Upper lobe of left lung (tissue), 6 donors: ENCODE measurements around the gene CSH1. TPM values are rescaled to one million over a fixed set of nuclear protein-coding genes. Genes with fewer than 3 reads are reported as not detected.
"Not testable (repeated sequence)": the region's sequence is repeated elsewhere in the genome, so short reads cannot be mapped to it uniquely, and the experiment has no call there.

ENCODE experiments used
- ATAC-seq, 2 donors: fragments of 200-7000 bp; cut with Tn5 transposase; one replicate each; pipeline ENCODE4 v1.9.1; 2022; ENCODE audit warnings: mild to moderate bottlenecking in 2 of 2, moderate library complexity in 2 of 2; ENCODE audit not compliant: low FRiP score in 2 of 2
- DNase-seq, 2 donors: peaks; one replicate each; pipeline ENCODE4 v3.0.0-alpha.2; 2019 to 2020
- H3K27ac ChIP-seq, 4 donors: fragments of 200-600 bp; sonication (generic); one replicate each; pipeline ENCODE4 v1.5.1; 2016 to 2019
- H3K27me3 ChIP-seq, 4 donors: fragments of 200-600 bp; sonication (generic); one replicate each; pipeline ENCODE4 v1.5.1; 2017 to 2019
- H3K36me3 ChIP-seq, 4 donors: fragments of 200-600 bp; sonication (generic); one replicate each; pipeline ENCODE4 v1.5.1; 2016 to 2019
- H3K4me1 ChIP-seq, 4 donors: fragments of 200-600 bp; sonication (generic); one replicate each; pipeline ENCODE4 v1.5.1; 2018 to 2019
- H3K4me3 ChIP-seq, 4 donors: fragments of 200-600 bp; sonication (generic); one replicate each; pipeline ENCODE4 v1.5.1; 2017 to 2019; ENCODE audit warnings: mild to moderate bottlenecking in 2 of 4, moderate library complexity in 1 of 4
- H3K9me3 ChIP-seq, 4 donors: fragments of 200-600 bp; sonication (generic); one replicate each; pipeline ENCODE4 v1.5.1; 2018 to 2019
- CTCF ChIP-seq, 6 experiments: fragments of 450-650 bp in 4 of 6; fragments of 200-600 bp in 2 of 6; sonication (generic) in 2 of 6; IDR thresholded peaks; one replicate each; pipeline ENCODE4 v1.5.1; 2016 to 2019; ENCODE audit warnings: antibody characterized with exemption in 6 of 6
- EP300 ChIP-seq, 4 donors: sonication (generic); formaldehyde crosslinking; IDR thresholded peaks; one replicate each; pipeline ENCODE4 v1.5.1; 2017; ENCODE audit warnings: antibody characterized with exemption in 4 of 4, control low read depth in 2 of 4
- POLR2A ChIP-seq, 4 donors: fragments of 450-650 bp; IDR thresholded peaks; one replicate each; pipeline ENCODE4 v1.5.1; 2016 to 2017; ENCODE audit warnings: antibody characterized with exemption in 4 of 4, mild to moderate bottlenecking in 2 of 4
- POLR2AphosphoS5 ChIP-seq, 2 donors: sonication (generic); formaldehyde crosslinking; IDR thresholded peaks; one replicate each; pipeline ENCODE4 v1.5.1; 2017; ENCODE audit warnings: antibody characterized with exemption in 2 of 2
- WGBS, 2 donors: methylation state at CpG; one replicate each; pipeline ENCODE4 v1.1.5; 2017 to 2018; 5-methylcytosine and 5-hydroxymethylcytosine counted together
- total RNA-seq, 6 donors: library from RNA; depleted of rRNA in 4 of 6; stranded (reverse); fragments of >200 nt in 4 of 6; gene quantifications; one replicate each; pipeline versions ENCODE4 v1.1.0 to v1.2.1, GENCODE V29; 2016 to 2021
- donor health status: DM: no; HTN: no; CAD: no; lungs with moderate emphysema.
- donor health status: DM: no; HTN: yes; CAD: no; lungs with severe emphysema.

The CSH1 gene
- total RNA-seq, 6 donors from 2014 or later, result not detected

GRCh38 chr17:63859257-63859656, 37.1 kb downstream of the CSH1 start:
- H3K27ac ChIP-seq, result no peak overlapping the region
- no peak for TF ChIP-seq POLR2AphosphoS5 (IDR thresholded peaks at IDR 0.05)
- no peak for TF ChIP-seq EP300 (IDR thresholded peaks at IDR 0.05)
- no peaks in the 10 kb centered on the region for H3K27me3 ChIP-seq
- H3K9me3 ChIP-seq, result no peaks in the 10 kb centered on the region
- no peak overlapping the region for H3K4me3 ChIP-seq
- WGBS, 2 donors, result 73 to 75% methylated on average over 3 of the region's 3 CpGs
- H3K36me3 ChIP-seq, result no peaks in the 10 kb centered on the region
- H3K4me1 ChIP-seq, result no peaks in the 10 kb centered on the region
- no peak for DNase-seq
- ATAC-seq, result no peak

GRCh38 chr17:63856425-63856824, 39.9 kb downstream of the CSH1 start:
- not testable (repeated sequence) for ATAC-seq, H3K27me3 ChIP-seq, H3K27ac ChIP-seq, H3K4me1 ChIP-seq, H3K36me3 ChIP-seq, H3K4me3 ChIP-seq, H3K9me3 ChIP-seq, DNase-seq
- 87 to 90% methylated on average over 8 of the region's 8 CpGs for WGBS, 2 donors

- TF ChIP-seq POLR2AphosphoS5 (IDR thresholded peaks at IDR 0.05) (no peak), POLR2A (IDR thresholded peaks at IDR 0.05) (no peak), CTCF (IDR thresholded peaks at IDR 0.05) (no peak), EP300 (IDR thresholded peaks at IDR 0.05) (no peak)
- no peak for DNase-seq
- no peaks in the 10 kb centered on the region for H3K9me3 ChIP-seq
- H3K27ac ChIP-seq, result no peak overlapping the region
- no peaks in the 10 kb centered on the region for H3K36me3 ChIP-seq
- 89% methylated on average over 8 of the region's 8 CpGs for WGBS, 2 donors
- no peak for ATAC-seq
- H3K4me3 ChIP-seq, result no peak overlapping the region
- no peaks in the 10 kb centered on the region for H3K4me1 ChIP-seq
- H3K27me3 ChIP-seq, result no peaks in the 10 kb centered on the region
Observed at GRCh38 chr17:63855185-63855584, 41.2 kb downstream of the CSH1 start.

GRCh38 chr17:63854709-63855108, 41.7 kb downstream of the CSH1 start:
- DNase-seq, result no peak
- 85 to 87% methylated on average over 5 of the region's 5 CpGs for WGBS, 2 donors

GRCh38 chr17:63853260-63853659, 43.1 kb downstream of the CSH1 start:
- TF ChIP-seq EP300 (IDR thresholded peaks at IDR 0.05) (no peak), POLR2AphosphoS5 (IDR thresholded peaks at IDR 0.05) (no peak), CTCF (IDR thresholded peaks at IDR 0.05) (no peak), POLR2A (IDR thresholded peaks at IDR 0.05) (no peak)
- H3K9me3 ChIP-seq, result peaks cover 0 to 3% (median 0%) of the 10 kb centered on the region in 4 donors
- 91 to 93% methylated on average over 2 of the region's 2 CpGs for WGBS, 2 donors
- no peak overlapping the region for H3K27ac ChIP-seq
- no peaks in the 10 kb centered on the region for H3K36me3 ChIP-seq
- H3K4me3 ChIP-seq, result no peak overlapping the region
- DNase-seq (no peak), ATAC-seq (no peak)
- no peaks in the 10 kb centered on the region for H3K27me3 ChIP-seq
- peaks cover 0 to 13% (median 2%) of the 10 kb centered on the region in 4 donors for H3K4me1 ChIP-seq

More at GRCh38 chr17:63854709-63855108, 41.7 kb downstream of the CSH1 start:
- Histone ChIP-seq H3K4me3 (no peak overlapping the region), H3K4me1 (no peaks in the 10 kb centered on the region), H3K27me3 (no peaks in the 10 kb centered on the region), H3K36me3 (no peaks in the 10 kb centered on the region), H3K27ac (no peak overlapping the region), H3K9me3 (no peaks in the 10 kb centered on the region)
- no peak for ATAC-seq
- TF ChIP-seq POLR2AphosphoS5 (IDR thresholded peaks at IDR 0.05), result no peak

GRCh38 chr17:63850401-63850800, 46.0 kb downstream of the CSH1 start:
- H3K36me3 ChIP-seq, result no peaks in the 10 kb centered on the region
- H3K27ac ChIP-seq, result no peak overlapping the region
- H3K9me3 ChIP-seq, result peaks cover 0 to 3% (median 0%) of the 10 kb centered on the region in 4 donors
- TF ChIP-seq POLR2A (IDR thresholded peaks at IDR 0.05), result no peak
- TF ChIP-seq EP300 (IDR thresholded peaks at IDR 0.05), result no peak
- no peak for ATAC-seq
- WGBS, 2 donors, result 57 to 72% methylated on average over 9 of the region's 9 CpGs
- DNase-seq, result no peak
- no peaks in the 10 kb centered on the region for H3K27me3 ChIP-seq
- H3K4me3 ChIP-seq, result no peak overlapping the region
- H3K4me1 ChIP-seq, result peaks cover 0 to 16% (median 2%) of the 10 kb centered on the region in 4 donors
